Small intestine (tissue), 7 donors: Measurements from ENCODE around the gene BRD3. TPM values are rescaled to one million over a fixed set of nuclear protein-coding genes. Genes with fewer than 3 reads are reported as not detected.

Experiments used
- DNase-seq, 2 donors: peaks; one replicate each; pipeline versions ENCODE4 v3.0.0 to v3.0.0-alpha.2; 2013
- FAIRE-seq: peaks from 2 replicates; lab custom pipeline; 2012; peaks lifted over from hg19 to GRCh38; lab: Jason Lieb, UNC
- H3K27ac ChIP-seq, 3 donors: one replicate each; pipeline ENCODE4 v1.5.1; 2013; ENCODE audit warnings: low read length in 2 of 3, mild to moderate bottlenecking in 2 of 3, control low read depth in 1 of 3, inconsistent platforms in 1 of 3, low read depth in 1 of 3, moderate library complexity in 1 of 3
- H3K27me3 ChIP-seq, 3 donors: one replicate each; pipeline ENCODE4 v1.6.1; 2013; ENCODE audit warnings: low read length in 3 of 3, inconsistent platforms in 1 of 3; ENCODE audit not compliant: control insufficient read depth in 3 of 3, insufficient read depth in 3 of 3
- H3K36me3 ChIP-seq, 3 donors: one replicate each; pipeline ENCODE4 v1.6.1; 2013; ENCODE audit warnings: low read length in 3 of 3, inconsistent platforms in 1 of 3, low read depth in 1 of 3, mild to moderate bottlenecking in 1 of 3, moderate library complexity in 1 of 3; ENCODE audit not compliant: control insufficient read depth in 3 of 3, insufficient read depth in 2 of 3
- H3K4me1 ChIP-seq, 3 donors: one replicate each; pipeline ENCODE4 v1.6.1; 2013; ENCODE audit warnings: low read length in 2 of 3, inconsistent platforms in 1 of 3, low read depth in 1 of 3, mild to moderate bottlenecking in 1 of 3, moderate library complexity in 1 of 3; ENCODE audit not compliant: control insufficient read depth in 3 of 3, insufficient read depth in 2 of 3
- H3K4me3 ChIP-seq, 3 donors: one replicate each; pipeline ENCODE4 v1.5.1; 2013; ENCODE audit warnings: low read length in 3 of 3, control low read depth in 1 of 3, inconsistent platforms in 1 of 3, low read depth in 1 of 3, mild to moderate bottlenecking in 1 of 3, moderate library complexity in 1 of 3
- H3K9me3 ChIP-seq, 2 donors: one replicate each; pipeline ENCODE4 v1.6.1; 2013; ENCODE audit warnings: low read depth in 1 of 2, low read length in 1 of 2; ENCODE audit not compliant: control insufficient read depth in 2 of 2, insufficient read depth in 1 of 2
- WGBS, 3 donors: extraction: QIAGEN DNeasy Blood & Tissue Kit; methylation state at CpG; one replicate each; pipeline ENCODE4 v1.1.7; 2013; 5-methylcytosine and 5-hydroxymethylcytosine counted together
- polyA plus RNA-seq, 4 donors: library from polyadenylated mRNA; stranded (reverse) in 3 of 4; unstranded in 1 of 4; fragments of 200-250 nt in 3 of 4; fragments of 120-200 nt in 1 of 4; gene quantifications; one replicate each; pipeline versions ENCODE4 v1.2.1 to v1.2.3, GENCODE V29; 2013
- donor health status: healthy with polysubstance abuse.
- donor health status: control.
- donor health status: control.
- donor health status: Bipolar disorder and iron deficiency.
- donor health status: healthy.

BRD3 gene
- polyA plus RNA-seq, 4 donors = 4.3 to 23.9 (median 8.5) TPM

GRCh38 chr9:134002796-134003195 lies 65.0 kb downstream of the BRD3 start:
- WGBS, 3 donors = 78 to 86% (median 84%) methylated on average over 2 of the region's 2 CpGs
- Histone ChIP-seq H3K27ac (no peak overlapping the region), H3K9me3 (no peaks in the 10 kb centered on the region), H3K27me3 (no peaks in the 10 kb centered on the region), H3K4me3 (no peak overlapping the region), H3K4me1 (no peaks in the 10 kb centered on the region), H3K36me3 (no peaks in the 10 kb centered on the region)
- DNase-seq (no peak), FAIRE-seq (no peak)

DNA sequence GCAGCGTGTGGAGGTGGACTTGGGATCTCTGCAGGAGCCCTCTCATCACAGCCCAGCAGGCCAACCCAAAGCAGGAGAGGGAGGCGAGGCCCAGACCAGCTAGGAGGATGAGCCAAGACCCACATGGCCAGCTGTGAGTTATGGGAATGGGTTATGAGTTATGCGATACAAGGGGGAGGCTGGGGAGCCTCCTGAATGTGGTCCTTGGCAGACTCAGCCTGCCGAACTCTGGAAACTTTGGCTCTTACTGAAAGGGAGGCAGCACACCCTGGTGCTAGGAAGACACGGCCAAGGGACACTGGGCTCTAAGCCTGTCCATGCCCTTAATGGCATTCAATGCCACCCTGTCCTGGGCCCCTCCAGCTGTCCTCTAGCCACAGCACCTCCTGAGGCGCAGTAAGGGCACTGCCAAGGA lies 68.0 kb downstream of the BRD3 start:
- 57 to 74% (median 72%) methylated on average over 6 of the region's 6 CpGs for WGBS, 3 donors
- H3K36me3 ChIP-seq = no peaks in the 10 kb centered on the region

DNA sequence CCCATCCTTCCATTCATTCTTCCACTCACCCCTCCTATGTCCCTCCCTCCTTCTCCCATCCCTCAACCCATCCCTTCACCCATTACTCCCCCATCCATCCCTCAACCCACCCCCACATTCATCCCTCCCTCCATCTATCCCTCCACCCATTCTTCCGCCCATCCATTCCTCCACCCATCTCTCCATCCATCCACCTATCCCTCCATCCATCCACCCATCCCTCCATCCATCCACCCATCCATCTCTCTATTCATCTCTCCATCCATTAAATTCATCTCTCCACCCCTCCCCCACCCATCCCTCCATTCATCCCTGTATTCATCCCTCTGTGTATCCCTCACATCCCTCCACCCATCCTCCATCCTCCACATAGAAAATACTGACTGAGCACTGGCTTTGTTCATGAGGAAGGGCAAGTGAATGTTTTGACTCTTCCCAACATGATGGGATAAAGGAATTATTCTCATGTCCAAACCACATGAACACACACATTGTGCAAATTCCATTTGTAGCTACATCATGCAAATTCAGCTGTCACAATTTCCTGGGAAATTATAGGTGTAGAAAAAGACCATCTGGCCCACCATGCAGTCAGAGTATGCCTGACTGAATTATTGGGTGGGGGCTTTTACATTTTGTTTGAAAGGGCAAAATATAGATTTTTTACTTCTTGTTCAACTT lies 68.8 kb downstream of the BRD3 start:
- no peaks in the 10 kb centered on the region for H3K27me3 ChIP-seq
- H3K4me3 ChIP-seq = no peak overlapping the region
- H3K36me3 ChIP-seq = no peaks in the 10 kb centered on the region
- no peak for FAIRE-seq
- peaks cover 0 to 5% (median 0%) of the 10 kb centered on the region in 3 donors for H3K4me1 ChIP-seq
- WGBS, 3 donors = 95 to 100% (median 98%) methylated on average over 1 of the region's 1 CpG
- H3K27ac ChIP-seq = no peak overlapping the region
- DNase-seq = no peak
- H3K9me3 ChIP-seq = no peaks in the 10 kb centered on the region

More for the DNA sequence above, 68.0 kb downstream of the BRD3 start:
- Histone ChIP-seq H3K9me3 (no peaks in the 10 kb centered on the region), H3K4me3 (no peak overlapping the region), H3K27me3 (no peaks in the 10 kb centered on the region), H3K27ac (no peak overlapping the region), H3K4me1 (no peaks in the 10 kb centered on the region)
- FAIRE-seq = no peak
- no peak for DNase-seq

GRCh38 chr9:133997584-133997983 lies 70.2 kb downstream of the BRD3 start:
- no peak for FAIRE-seq

GRCh38 chr9:133996531-133997520 lies 71.0 kb downstream of the BRD3 start:
- Histone ChIP-seq H3K27ac (no peak overlapping the region), H3K4me1 (peaks cover 0 to 16% (median 0%) of the 10 kb centered on the region in 3 donors), H3K36me3 (no peaks in the 10 kb centered on the region), H3K4me3 (no peak overlapping the region), H3K9me3 (no peaks in the 10 kb centered on the region), H3K27me3 (no peaks in the 10 kb centered on the region)
- DNase-seq (no peak), FAIRE-seq (no peak)
- WGBS, 3 donors = 55 to 60% (median 58%) methylated on average over 24 of the region's 24 CpGs

More at GRCh38 chr9:133997584-133997983, 70.2 kb downstream of the BRD3 start:
- H3K27ac ChIP-seq = no peak overlapping the region
- H3K4me3 ChIP-seq = no peak overlapping the region
- peaks cover 0 to 16% (median 0%) of the 10 kb centered on the region in 3 donors for H3K4me1 ChIP-seq
- no peak for DNase-seq
- H3K9me3 ChIP-seq = no peaks in the 10 kb centered on the region
- H3K27me3 ChIP-seq = no peaks in the 10 kb centered on the region
- WGBS, 3 donors = 88 to 91% (median 89%) methylated on average over 2 of the region's 2 CpGs
- no peaks in the 10 kb centered on the region for H3K36me3 ChIP-seq

DNA sequence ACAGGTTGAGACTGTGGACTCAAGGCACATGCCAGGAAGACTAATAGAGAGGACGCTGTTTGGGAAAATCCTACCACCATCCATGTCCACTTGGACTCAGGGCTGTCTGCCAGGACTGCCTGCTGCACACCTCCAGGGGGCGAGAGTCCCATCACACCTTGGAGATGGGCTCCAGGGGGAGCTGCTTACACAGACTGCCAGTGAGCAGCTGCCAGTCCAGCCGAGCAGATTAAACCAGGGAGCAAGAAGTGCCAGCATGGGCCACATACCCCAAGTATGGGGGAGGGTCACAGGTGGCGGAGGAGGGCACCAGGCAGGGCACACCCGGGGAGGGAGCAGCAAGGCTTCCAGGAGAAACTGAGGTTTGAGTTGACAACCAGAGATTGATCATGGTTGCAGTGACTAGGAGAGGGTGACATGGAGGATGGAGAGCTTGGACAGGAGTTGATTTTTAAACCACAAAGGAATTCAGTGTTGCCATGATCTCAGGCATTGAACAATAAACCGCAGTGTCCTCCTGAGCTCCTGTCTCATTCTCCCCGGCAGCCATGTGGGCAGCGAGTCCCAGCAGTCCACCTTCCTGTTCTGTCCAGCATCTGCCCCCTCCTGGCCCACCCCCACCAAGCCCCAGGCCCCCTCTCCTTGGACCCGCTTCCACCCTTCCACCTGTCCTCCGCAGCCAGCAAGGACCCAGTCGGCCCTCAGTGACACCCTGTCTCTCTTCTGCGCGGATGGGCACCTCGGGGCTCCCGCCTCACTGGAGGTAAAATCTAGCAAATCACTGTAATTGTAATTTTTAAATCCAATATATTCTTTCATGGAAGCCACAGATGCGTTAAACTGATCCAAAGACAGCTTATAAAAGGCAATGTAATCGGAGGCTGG lies 72.6 kb downstream of the BRD3 start:
- DNase-seq = no peak
- no peaks in the 10 kb centered on the region for H3K9me3 ChIP-seq
- 61 to 70% (median 62%) methylated on average over 16 to 17 of the region's 17 CpGs for WGBS, 3 donors
- peaks cover 0 to 19% (median 0%) of the 10 kb centered on the region in 3 donors for H3K4me1 ChIP-seq
- H3K27ac ChIP-seq = no peak overlapping the region
- no peaks in the 10 kb centered on the region for H3K27me3 ChIP-seq
- no peaks in the 10 kb centered on the region for H3K36me3 ChIP-seq
- no peak overlapping the region for H3K4me3 ChIP-seq
- no peak for FAIRE-seq

DNA sequence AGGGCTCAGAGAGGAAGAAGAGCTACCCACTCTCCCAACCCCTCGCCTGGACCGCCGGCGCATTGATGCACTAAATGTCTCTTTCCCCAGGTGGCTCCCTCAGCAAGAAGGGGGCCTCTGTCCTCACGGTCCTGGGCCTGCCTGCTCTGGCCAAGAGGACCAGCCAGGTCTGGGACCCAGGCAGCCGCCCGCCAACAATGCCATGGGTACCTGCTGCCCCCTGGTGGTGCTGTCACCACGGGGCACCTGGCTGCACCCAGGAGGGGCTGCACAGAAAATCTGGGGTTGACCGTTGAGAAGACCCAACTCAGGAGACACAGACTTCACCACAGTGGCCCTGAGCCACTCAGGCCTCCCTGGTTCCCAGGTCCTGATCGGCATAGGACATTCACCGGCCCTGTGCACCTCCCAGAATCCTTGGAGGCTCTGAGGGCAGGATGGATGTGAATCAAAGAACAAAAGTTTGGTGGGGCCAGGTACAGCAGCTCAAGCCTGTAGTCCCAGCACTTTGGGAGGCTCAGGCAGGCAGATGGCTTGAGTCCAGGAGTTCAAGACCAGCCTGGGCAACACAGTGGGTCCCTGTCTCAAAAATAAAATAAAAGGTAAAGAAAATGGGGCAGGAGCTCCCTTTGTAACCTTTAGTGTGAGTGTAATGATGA lies 73.3 kb downstream of the BRD3 start:
- Histone ChIP-seq H3K9me3 (no peaks in the 10 kb centered on the region), H3K27me3 (no peaks in the 10 kb centered on the region), H3K27ac (peak overlapping the region in 1 of 3 donors; percentile 5), H3K4me3 (no peak overlapping the region), H3K36me3 (no peaks in the 10 kb centered on the region), H3K4me1 (peaks cover 0 to 27% (median 0%) of the 10 kb centered on the region in 3 donors)
- 7 to 11% (median 10%) methylated on average over 11 of the region's 11 CpGs for WGBS, 3 donors
- FAIRE-seq (no peak), DNase-seq (peak; percentile 69 to 82)
